Activated effector memory CD4-positive, alpha-beta T cell treated with Interleukin-2 at 50 U/mL for 16 hours (primary cell): Measurements from ENCODE around the gene TANK.
"Not testable (repeated sequence)": the region's sequence is repeated elsewhere in the genome, so short reads cannot be mapped to it uniquely, and the experiment has no call there.

ENCODE experiments used
- DNase-seq: peaks from one replicate; pipeline ENCODE4 v3.0.0-alpha.2; 2020

The TANK gene

GRCh38 chr2:161170377-161170776 is 10.1 kb downstream of the TANK start:
- DNase-seq: no peak

- DNase-seq: no peak
Measured at GRCh38 chr2:161170958-161171932, 11.0 kb downstream of the TANK start.

GRCh38 chr2:161172901-161173540 is 12.8 kb downstream of the TANK start:
- no peak for DNase-seq

GRCh38 chr2:161173541-161174194 is 13.4 kb downstream of the TANK start:
- DNase-seq: no peak

DNA sequence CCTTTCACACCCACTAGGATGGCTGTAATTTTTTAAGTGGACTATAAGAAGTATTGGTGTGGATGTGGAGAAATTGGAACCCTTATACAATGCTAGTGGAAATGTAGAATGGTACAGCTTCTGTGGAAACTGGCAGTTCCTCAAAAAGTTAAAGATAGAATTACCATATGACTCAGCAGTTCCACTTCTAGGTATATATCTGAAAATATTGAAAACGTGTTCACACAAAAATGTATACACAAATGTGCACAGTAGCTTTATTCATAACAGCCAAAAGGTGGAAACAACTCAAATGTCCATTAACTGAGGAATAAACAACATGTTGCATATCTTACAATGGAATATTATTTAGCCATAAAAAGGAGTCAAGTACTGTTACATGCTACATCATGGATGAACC is 17.7 kb downstream of the TANK start:
- no peak for DNase-seq

- DNase-seq: no peak
Measured at GRCh38 chr2:161178756-161179155, 18.5 kb downstream of the TANK start.

GRCh38 chr2:161190050-161190449 is 29.8 kb downstream of the TANK start:
- no peak for DNase-seq

DNA sequence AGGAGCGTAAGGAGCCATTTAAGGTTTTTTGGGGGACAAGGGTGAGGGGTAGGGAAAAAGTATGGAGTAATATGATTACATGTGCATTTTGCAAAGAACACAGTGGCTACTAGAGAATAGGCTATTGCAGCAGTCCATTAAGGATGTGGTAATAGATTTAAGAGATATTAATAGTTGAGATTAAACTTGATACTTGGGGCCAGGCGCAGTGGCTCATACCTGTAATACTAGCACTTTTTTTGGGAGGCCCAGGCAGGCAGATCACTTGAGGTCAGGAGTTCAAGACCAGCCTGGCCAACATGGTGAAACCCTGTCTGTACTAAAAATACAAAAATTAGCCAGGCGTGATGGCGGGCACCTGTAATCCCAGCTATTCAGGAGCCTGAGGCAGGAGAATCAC is 35.4 kb downstream of the TANK start:
- not testable (repeated sequence) for DNase-seq

GRCh38 chr2:161199912-161200701 is 39.9 kb downstream of the TANK start:
- no peak for DNase-seq

DNA sequence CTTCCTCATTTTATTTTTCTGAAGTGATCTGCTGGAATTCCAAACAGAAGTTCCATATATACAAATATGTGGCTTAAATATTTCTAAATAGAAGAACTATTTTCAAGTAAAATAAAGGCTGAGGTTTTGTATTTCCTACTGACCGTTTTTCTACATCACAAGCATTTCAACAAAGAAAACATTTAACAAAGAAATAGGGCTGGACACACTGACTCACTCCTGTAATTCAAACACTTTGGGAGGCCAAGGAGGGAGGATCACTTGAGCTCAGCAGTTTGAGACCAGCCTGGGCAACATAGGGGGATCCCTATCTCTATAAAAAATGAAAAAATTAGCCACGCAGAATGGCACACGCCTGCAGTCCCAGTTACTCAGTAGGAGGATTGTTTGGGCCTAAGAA is 44.6 kb downstream of the TANK start:
- no peak for DNase-seq

- no peak for DNase-seq
Measured at GRCh38 chr2:161206471-161207032, 46.3 kb downstream of the TANK start.

- DNase-seq: no peak
Measured at GRCh38 chr2:161207941-161208340, 47.7 kb downstream of the TANK start.

GRCh38 chr2:161208527-161209139 is 48.4 kb downstream of the TANK start:
- no peak for DNase-seq

GRCh38 chr2:161209902-161210301 is 49.7 kb downstream of the TANK start:
- no peak for DNase-seq

GRCh38 chr2:161217597-161218185 is 57.5 kb downstream of the TANK start:
- no peak for DNase-seq

DNA sequence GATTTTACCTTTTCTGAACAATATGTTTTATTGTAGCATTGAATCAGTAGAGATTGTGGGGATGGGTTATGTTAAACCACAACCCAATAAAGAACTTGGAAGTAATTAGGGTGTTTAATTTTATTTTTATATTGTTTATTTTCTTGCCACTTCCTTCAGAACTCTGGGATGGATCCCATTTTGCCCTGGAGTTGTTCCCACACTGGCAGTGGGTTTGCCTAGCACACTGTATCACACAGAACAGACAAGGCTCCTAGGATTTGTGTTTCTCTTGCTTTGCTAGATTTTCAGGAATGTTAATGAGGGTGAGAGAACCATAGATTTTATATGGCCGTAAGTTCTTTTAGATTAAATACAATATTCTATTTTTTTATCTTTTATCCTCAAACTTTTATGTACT is 59.0 kb downstream of the TANK start:
- no peak for DNase-seq

DNA sequence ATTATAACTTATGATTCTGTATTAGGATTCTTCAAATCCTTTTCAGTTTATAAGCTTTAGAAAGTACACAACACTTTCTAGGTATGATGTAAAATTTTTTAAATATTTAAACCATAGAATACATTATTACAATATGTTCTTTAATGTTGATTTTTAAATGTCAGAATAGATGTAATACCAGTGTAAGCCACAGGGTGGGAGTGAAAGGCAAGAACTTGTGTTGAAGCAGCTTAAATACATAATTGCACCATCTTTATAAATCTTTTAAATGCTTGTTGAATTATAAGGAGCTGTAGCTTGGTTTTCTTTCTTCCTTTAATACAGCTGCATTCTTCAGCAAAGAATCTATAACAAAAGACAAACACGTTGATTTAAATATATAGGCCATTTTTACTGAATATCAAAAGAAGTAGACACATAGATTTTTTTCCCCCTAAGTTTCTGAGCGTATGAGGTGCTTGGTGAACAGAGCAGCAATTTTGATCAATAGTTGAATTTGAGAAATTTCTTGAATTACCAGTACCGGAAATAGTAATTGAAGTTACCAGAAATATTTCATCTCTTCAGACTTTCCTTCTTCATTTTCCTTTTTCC is 63.0 kb downstream of the TANK start:
- no peak for DNase-seq

GRCh38 chr2:161228511-161229240 is 68.4 kb downstream of the TANK start:
- DNase-seq: no peak

GRCh38 chr2:161230959-161231358 is 70.7 kb downstream of the TANK start:
- no peak for DNase-seq

- DNase-seq: no peak
Measured at GRCh38 chr2:161232571-161232970, 72.3 kb downstream of the TANK start.
